ENCODE measurements around the gene RNF224. TPM values are rescaled to one million over a fixed set of nuclear protein-coding genes. Genes with fewer than 3 reads are reported as not detected.
A peak's percentile ranks its signal among the peaks of the same experiment; 100 is the strongest.

Gene RNF224
- total RNA-seq, 4 donors from 2014 or later = 1.2 to 5.2 (median 3.0) TPM

- 49% methylated on average over 9 of the region's 36 CpGs; no CpG with 5 or more reads in 1 of the 2 donors for WGBS, 2 donors
- no peaks in the 10 kb centered on the region for H3K9me3 ChIP-seq
- H3K4me3 ChIP-seq = peak overlapping the region; percentile 37 to 66 (median 50)
- intact Hi-C loops (cut with DNase I) = no loop called here
- no peaks in the 10 kb centered on the region for H3K27me3 ChIP-seq
- peaks cover 22 to 57% (median 25%) of the 10 kb centered on the region in 3 donors for H3K4me1 ChIP-seq
- peaks cover 0 to 29% (median 0%) of the 10 kb centered on the region in 3 donors for H3K36me3 ChIP-seq
- H3K27ac ChIP-seq = peak overlapping the region; percentile 83 to 92 (median 90)
- no peak for DNase-seq
- TF ChIP-seq POLR2A (IDR thresholded peaks at IDR 0.05) (peak in 2 of 4 donors; percentile 50 to 70), CTCF (IDR thresholded peaks at IDR 0.05) (peak in 2 of 6 experiments; percentile 11 to 15)
Observed at GRCh38 chr9:137217276-137218211, 9.8 kb upstream of the RNF224 start.

- WGBS, 2 donors = 67% methylated on average over 2 of the region's 30 CpGs; no CpG with 5 or more reads in 1 of the 2 donors
- intact Hi-C loops (cut with DNase I) = no loop called here
Observed at GRCh38 chr9:137218212-137218753, 9.0 kb upstream of the RNF224 start.

GRCh38 chr9:137218754-137219271, 8.5 kb upstream of the RNF224 start:
- no peak for TF ChIP-seq CTCF (IDR thresholded peaks at IDR 0.05)
- TF ChIP-seq POLR2A (IDR thresholded peaks at IDR 0.05) = no peak
- peaks cover 0 to 29% (median 0%) of the 10 kb centered on the region in 3 donors for H3K36me3 ChIP-seq
- peak overlapping the region; percentile 37 to 66 (median 50) for H3K4me3 ChIP-seq
- WGBS, 2 donors = 69% methylated on average over 4 of the region's 12 CpGs; no CpG with 5 or more reads in 1 of the 2 donors
- no peaks in the 10 kb centered on the region for H3K27me3 ChIP-seq
- intact Hi-C loops (cut with DNase I) = no loop called here
- no peaks in the 10 kb centered on the region for H3K9me3 ChIP-seq
- DNase-seq = no peak
- H3K4me1 ChIP-seq = peaks cover 28 to 66% (median 33%) of the 10 kb centered on the region in 3 donors
- H3K27ac ChIP-seq = peak overlapping the region in 3 of 4 donors; percentile 83 to 92 (median 91)

More at GRCh38 chr9:137218212-137218753, 9.0 kb upstream of the RNF224 start:
- H3K4me3 ChIP-seq = peak overlapping the region; percentile 37 to 66 (median 50)
- H3K27ac ChIP-seq = peak overlapping the region; percentile 83 to 92 (median 90)
- H3K9me3 ChIP-seq = no peaks in the 10 kb centered on the region
- H3K4me1 ChIP-seq = peaks cover 28 to 64% (median 31%) of the 10 kb centered on the region in 3 donors
- peaks cover 0 to 29% (median 0%) of the 10 kb centered on the region in 3 donors for H3K36me3 ChIP-seq
- no peak for DNase-seq
- no peak for TF ChIP-seq POLR2A (IDR thresholded peaks at IDR 0.05)
- no peak for TF ChIP-seq CTCF (IDR thresholded peaks at IDR 0.05)
- H3K27me3 ChIP-seq = no peaks in the 10 kb centered on the region

- no peak for TF ChIP-seq CTCF (IDR thresholded peaks at IDR 0.05)
- no peak for TF ChIP-seq POLR2A (IDR thresholded peaks at IDR 0.05)
- H3K4me1 ChIP-seq = peaks cover 38 to 76% (median 44%) of the 10 kb centered on the region in 3 donors
- H3K27me3 ChIP-seq = no peaks in the 10 kb centered on the region
- peaks cover 0 to 19% (median 0%) of the 10 kb centered on the region in 3 donors for H3K36me3 ChIP-seq
- H3K4me3 ChIP-seq = no peak overlapping the region
- no peak for DNase-seq
- intact Hi-C loops (cut with DNase I) = no loop called here
- H3K27ac ChIP-seq = no peak overlapping the region
- H3K9me3 ChIP-seq = no peaks in the 10 kb centered on the region
- 92% methylated on average over 2 of the region's 10 CpGs for WGBS, 2 donors
Observed at GRCh38 chr9:137219757-137220316, 7.5 kb upstream of the RNF224 start.
